GM12873 (cell line): ENCODE data around the gene EHD3.

ENCODE experiments used
- TF ChIP-seq, protein P1 (sequence below): IDR thresholded peaks from 2 replicates; pipeline ENCODE4 v1.5.1; 2012; ENCODE audit warnings: low read depth, mild to moderate bottlenecking, moderate library complexity, low read length, control low read depth; ENCODE audit not compliant: insufficient read depth; ENCODE audit errors: missing control alignments

Gene EHD3

DNA sequence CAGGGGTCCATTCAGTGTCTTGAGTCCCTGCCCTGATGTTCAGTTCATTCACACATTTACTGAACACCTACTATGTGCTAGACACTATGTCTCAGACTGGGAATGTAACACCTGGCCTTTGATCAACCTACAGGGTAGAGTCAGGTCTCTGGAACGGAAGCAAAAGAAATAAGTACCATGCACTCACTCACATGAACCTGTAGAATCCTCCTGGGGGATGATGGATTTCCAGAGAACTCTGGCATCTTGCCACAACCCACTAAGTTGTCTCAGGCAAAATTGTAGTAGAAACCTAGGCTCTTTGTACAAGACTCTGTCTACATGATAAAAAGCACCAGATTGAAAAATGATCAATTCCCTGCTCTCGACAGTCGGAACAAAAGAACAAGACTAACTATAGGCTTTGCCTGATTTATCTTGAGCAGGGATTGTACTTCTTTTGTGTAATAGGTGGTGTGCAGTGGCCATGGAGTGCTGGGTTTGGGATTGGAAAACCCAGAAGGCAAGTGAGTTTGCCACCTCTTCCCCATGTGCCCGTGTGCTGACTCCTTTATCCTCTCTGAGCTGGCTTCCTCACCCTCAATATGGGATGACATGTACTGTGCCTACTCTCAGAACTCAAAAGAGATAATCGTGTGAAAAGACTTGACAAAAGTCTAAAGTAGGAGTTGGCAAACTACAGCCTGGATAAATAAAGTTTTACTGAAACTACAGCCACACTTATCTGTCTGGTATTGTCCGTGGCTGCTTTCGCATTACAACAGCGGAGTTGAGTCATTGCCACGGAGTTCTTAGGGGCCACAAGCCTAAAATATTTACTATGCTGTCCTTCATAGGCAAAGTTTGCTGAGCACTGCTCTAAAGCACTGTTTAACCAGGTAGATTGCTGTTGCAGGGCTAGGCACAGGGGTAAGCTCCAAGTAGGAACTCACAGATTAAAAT is 21.0 kb upstream of the EHD3 start:
- TF ChIP-seq, protein P1, sequence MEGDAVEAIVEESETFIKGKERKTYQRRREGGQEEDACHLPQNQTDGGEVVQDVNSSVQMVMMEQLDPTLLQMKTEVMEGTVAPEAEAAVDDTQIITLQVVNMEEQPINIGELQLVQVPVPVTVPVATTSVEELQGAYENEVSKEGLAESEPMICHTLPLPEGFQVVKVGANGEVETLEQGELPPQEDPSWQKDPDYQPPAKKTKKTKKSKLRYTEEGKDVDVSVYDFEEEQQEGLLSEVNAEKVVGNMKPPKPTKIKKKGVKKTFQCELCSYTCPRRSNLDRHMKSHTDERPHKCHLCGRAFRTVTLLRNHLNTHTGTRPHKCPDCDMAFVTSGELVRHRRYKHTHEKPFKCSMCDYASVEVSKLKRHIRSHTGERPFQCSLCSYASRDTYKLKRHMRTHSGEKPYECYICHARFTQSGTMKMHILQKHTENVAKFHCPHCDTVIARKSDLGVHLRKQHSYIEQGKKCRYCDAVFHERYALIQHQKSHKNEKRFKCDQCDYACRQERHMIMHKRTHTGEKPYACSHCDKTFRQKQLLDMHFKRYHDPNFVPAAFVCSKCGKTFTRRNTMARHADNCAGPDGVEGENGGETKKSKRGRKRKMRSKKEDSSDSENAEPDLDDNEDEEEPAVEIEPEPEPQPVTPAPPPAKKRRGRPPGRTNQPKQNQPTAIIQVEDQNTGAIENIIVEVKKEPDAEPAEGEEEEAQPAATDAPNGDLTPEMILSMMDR: no peak

DNA sequence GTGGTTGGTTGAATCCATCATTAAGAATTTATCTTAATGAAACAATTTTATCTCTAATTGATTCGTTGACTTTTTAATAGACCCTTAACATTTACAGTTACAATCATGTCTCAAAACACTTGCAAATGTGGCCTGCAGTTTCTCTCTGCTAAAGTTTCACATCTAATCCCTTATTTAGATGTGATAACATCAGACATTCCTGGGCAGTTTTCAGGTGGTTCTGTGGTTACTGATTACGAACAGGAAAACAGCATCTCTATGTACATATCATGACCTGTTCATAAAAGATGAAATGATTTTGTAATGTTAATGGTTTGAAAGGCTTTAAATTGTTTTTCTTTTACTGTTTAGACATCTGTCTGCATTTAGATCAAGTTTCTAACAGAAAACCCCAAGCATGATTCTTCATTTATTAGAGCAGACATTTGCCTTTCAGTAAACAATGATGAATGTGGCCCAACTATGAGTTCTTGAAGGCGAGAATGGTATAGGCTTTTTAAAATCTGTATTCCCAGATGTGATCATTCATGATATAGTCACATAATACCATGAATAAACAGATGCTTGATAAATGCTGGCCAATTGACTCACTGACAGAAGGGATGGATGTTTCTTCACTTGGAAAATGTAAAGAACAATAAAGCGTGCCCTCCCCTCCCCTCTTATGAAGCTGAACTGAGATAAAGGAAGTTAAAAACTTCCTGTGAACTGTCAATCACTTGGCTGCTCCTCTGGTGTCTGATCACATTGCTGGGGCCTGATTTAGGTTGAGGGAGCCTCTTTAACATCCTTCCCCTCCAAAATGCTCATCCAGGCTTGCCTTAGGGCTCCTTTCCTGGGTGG is 20.1 kb upstream of the EHD3 start:
- TF ChIP-seq, protein P1: no peak

DNA sequence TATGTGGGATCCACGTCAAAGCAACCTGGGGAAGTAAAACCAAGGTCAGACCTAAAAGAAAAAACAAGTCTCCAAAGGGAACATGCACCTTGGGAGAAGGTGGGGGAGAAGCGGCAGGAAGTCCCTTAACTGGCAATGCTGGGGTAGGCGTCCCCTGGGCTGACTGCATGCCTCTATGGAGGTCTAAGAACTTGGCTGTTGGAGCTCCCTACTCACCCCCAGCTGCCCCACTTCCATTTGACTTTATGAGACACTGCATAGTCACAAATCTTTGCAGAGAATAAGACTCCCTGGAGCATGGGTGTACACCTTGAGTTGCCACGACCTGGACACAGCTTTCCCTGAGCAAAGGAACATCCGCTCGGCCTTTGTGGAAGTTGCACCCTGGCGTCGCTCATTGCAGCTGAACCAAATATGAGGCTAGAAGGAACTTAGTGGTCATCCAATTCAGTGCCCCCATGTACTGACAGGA is 19.5 kb upstream of the EHD3 start:
- TF ChIP-seq, protein P1: no peak

DNA sequence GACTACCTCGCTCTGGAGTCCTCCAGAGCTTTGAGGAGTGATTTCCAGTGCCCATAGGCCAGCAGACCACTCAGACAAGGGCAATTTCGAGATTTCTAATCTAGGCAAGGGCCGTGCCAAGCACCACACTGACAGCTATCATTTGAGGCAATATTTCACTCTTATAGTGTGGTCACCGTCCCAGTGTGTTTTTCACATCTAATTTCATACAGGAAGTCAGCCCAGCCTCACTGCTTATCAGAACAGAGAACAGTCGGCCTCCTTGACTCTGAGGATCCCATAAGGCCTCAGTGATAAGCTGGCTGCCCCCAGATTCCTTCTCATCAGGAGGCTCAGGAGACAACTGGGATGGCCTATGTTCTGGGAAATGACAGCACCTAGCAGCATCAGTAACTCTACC is 17.2 kb upstream of the EHD3 start:
- TF ChIP-seq, protein P1: no peak

DNA sequence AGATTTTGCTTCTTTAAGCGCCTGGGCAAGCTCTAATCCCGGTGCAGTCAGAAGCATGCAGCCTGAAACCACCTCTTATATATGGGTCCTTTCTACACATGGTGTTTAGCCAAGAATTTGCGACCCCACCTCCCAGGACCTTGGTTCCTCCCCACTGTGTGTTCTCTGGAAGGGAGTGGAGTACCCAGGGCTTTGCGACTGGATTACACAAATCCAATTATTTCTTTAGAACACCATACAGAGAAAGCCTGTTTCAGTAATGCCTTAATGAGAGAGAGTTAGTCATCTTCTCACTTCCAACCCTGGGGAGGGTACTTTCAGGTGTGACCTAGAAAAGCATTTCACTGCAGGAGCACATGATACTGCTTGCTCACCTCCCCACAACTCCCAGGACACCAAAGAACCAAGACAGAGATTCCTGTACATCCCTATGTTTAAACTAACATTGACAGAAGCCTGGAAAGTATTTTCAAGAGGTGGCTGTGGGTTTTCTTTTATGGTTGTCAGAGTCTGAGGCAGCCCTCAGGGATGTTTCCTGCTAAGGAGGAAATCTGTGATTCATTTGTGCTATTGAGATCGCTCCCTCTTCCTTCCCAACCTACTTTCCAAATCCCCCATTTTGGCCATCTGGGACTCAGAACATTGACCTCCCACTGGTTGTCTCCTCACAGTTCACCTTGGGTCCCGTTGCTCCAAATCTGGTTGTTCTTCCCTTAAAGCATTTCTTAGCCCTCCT is 16.3 kb upstream of the EHD3 start, which contains the start of gene CAPN14:
Gene CAPN14, minus strand, starts transcription at position 51 of the 736 bp plus-strand sequence. CDS start 12,068 bp downstream, outside the sequence.
- TF ChIP-seq, protein P1: no peak

DNA sequence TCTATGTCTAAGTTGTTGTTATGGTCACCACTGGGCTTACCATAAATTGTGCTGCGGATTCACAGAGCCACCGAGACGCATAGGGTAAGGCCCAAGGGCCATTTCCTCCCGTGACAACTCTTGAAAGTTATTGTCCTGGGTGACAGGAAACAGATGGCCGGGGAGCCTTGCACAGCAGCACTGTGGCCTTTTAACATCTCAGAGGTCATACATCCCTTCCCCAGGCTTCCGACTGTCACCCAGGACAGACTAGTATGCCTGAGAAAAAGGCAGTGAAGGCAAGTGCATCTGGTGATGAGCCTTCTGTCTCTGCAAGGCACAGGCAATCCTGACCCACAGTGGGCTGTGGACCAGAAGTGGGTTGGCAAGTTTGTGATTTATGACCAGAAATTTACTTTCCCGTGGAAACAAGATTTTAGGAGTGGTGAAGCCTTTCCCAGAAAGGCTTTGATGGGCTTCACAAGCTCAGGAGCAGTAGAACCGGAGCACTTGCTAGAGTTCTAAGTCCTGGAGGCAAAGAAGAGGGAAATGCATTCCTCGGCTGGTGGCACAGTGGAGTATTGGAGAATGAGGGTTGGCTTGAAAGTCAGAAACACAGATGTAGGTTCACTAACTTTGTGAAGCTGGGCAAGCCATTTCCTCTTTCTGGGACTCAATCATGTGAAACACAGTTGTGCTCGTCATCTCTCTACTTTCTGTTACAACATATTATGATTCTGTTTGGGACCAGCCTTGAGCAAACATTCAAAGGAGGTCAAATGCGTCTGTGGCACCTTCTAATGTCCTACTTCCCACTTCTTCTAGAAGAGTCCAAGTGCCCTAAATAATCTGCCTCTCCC is 14.6 kb upstream of the EHD3 start:
- TF ChIP-seq, protein P1: no peak
